Neural crest cell (in vitro differentiated cells): Measurements from ENCODE around the gene FZD10. TPM values are rescaled to one million over a fixed set of nuclear protein-coding genes. Genes with fewer than 3 reads are reported as not detected.

ENCODE experiments used
- DNase-seq: peaks from one replicate; pipeline ENCODE4 v3.0.0; 2021; ENCODE audit warnings: low read depth, mixed read lengths, low spot score
- H3K27ac Mint-ChIP-seq: one replicate; pipeline ENCODE4 v1.8.0; 2021; ENCODE audit warnings: mild to moderate bottlenecking, mixed read lengths; ENCODE audit not compliant: unreplicated experiment
- H3K27me3 Mint-ChIP-seq: 2 replicates; pipeline ENCODE4 v1.8.0; 2021; ENCODE audit warnings: low read depth, mild to moderate bottlenecking, mixed read lengths
- H3K36me3 Mint-ChIP-seq: 2 replicates; pipeline ENCODE4 v1.8.0; 2021; ENCODE audit warnings: low read depth, mild to moderate bottlenecking, mixed read lengths
- H3K4me1 Mint-ChIP-seq: 2 replicates; pipeline ENCODE4 v1.8.0; 2021; ENCODE audit warnings: mixed read lengths
- H3K4me3 Mint-ChIP-seq: one replicate; pipeline ENCODE4 v1.8.0; 2021; ENCODE audit warnings: mild to moderate bottlenecking, mixed read lengths
- H3K9me3 Mint-ChIP-seq: 2 replicates; pipeline ENCODE4 v1.8.0; 2021; ENCODE audit warnings: mixed read lengths
- total RNA-seq: library from RNA; stranded (reverse); gene quantifications from 2 replicates; pipeline ENCODE4 v1.2.1, GENCODE V29; 2021
- TF ChIP-seq, protein P1 (sequence below): fragments of 200-600 bp; sonication (generic); conservative IDR thresholded peaks from 2 replicates; pipeline ENCODE4 v1.5.0; 2021; ENCODE audit warnings: antibody characterized with exemption, mild to moderate bottlenecking

Gene FZD10
- total RNA-seq, 1 donor from 2014 or later, result 15.5 TPM

DNA sequence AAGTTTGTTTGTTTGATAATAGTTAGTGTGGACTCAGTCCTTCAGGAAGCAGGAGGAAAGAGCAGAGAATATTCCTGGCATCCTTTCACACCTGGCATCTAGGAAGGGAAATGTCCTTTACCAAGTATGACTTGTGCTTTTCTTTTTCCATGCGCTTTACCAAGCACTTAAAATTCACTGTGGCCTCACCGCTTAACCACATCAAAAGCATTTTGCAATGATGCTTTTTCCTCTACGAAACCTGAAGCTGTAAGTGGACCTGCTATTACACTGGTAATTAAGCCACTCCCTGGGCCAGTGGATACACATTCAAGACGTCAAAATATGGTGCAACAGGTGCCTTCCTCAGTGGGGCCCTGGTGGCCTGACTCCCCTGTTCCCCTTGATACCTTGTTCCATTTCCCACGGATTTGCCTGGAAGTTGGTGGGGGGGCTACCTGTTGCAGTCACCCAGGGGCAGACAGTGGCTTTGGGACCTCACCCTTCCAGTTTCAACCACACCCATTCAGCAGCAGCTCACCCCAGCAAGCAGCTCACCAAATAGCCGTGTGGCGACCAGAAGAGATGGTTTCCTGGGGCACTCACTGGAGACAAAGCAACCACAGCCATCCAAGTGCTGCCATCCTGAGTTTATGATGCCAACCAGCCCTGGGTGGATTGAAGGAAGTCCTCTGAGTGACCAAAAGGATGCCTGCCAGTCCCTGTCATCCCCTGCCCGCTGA lies 14.2 kb upstream of the FZD10 start:
- Mint-ChIP-seq H3K27ac (no peak overlapping the region), H3K9me3 (no peaks in the 10 kb centered on the region), H3K27me3 (peaks cover 14% of the 10 kb centered on the region), H3K4me1 (no peaks in the 10 kb centered on the region), H3K4me3 (no peak overlapping the region), H3K36me3 (no peaks in the 10 kb centered on the region)
- no peak for DNase-seq
- TF ChIP-seq, protein P1, sequence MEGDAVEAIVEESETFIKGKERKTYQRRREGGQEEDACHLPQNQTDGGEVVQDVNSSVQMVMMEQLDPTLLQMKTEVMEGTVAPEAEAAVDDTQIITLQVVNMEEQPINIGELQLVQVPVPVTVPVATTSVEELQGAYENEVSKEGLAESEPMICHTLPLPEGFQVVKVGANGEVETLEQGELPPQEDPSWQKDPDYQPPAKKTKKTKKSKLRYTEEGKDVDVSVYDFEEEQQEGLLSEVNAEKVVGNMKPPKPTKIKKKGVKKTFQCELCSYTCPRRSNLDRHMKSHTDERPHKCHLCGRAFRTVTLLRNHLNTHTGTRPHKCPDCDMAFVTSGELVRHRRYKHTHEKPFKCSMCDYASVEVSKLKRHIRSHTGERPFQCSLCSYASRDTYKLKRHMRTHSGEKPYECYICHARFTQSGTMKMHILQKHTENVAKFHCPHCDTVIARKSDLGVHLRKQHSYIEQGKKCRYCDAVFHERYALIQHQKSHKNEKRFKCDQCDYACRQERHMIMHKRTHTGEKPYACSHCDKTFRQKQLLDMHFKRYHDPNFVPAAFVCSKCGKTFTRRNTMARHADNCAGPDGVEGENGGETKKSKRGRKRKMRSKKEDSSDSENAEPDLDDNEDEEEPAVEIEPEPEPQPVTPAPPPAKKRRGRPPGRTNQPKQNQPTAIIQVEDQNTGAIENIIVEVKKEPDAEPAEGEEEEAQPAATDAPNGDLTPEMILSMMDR, result no peak

DNA sequence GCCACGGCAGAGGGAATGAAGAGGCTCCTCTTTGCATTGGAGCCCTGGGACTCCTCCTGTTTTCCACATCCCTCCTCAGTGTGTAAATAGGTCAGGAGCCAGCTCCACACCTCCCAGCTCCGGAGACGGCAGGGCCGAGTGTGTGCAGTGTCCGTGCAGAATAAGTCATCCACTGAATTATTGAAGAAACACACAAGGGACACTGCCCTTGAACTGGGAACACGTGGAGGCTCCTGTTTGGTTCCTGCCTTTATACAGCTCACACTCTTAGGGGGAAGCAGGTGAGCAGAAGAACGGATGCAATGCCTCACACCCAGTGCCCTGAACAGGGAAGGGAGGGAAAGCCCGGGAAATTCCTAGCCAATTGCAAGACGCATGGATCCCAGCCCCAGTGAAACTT lies 10.4 kb upstream of the FZD10 start:
- Mint-ChIP-seq H3K4me1 (no peaks in the 10 kb centered on the region), H3K4me3 (no peak overlapping the region), H3K36me3 (no peaks in the 10 kb centered on the region), H3K27me3 (peaks cover 26% of the 10 kb centered on the region), H3K9me3 (no peaks in the 10 kb centered on the region), H3K27ac (no peak overlapping the region)
- DNase-seq, result no peak
- TF ChIP-seq, protein P1, result no peak

DNA sequence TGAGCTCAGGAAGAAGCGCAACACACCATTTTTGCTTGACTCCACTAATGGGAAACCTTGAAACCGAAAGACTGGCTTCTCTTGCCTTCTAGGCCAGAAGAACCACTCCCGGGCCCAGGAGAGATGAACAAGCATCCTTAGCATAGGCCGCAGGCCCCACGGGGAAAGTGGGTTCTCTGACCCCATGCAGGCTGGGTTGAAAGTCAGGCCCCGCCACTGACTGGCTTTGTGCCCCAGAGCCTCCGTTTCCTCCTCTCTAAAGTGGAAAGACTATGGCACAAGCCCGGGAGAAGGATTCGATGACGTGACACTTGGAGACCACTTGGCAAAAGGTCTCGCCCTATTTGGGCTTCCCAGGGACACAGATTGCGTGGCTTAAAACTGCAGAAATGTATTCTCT lies 9.9 kb upstream of the FZD10 start:
- H3K36me3 Mint-ChIP-seq, result no peaks in the 10 kb centered on the region
- peaks cover 29% of the 10 kb centered on the region for H3K27me3 Mint-ChIP-seq
- TF ChIP-seq, protein P1, result no peak
- no peak overlapping the region for H3K4me3 Mint-ChIP-seq
- no peaks in the 10 kb centered on the region for H3K4me1 Mint-ChIP-seq
- peak overlapping the region; percentile 12 for H3K27ac Mint-ChIP-seq
- H3K9me3 Mint-ChIP-seq, result no peaks in the 10 kb centered on the region
- DNase-seq, result no peak

DNA sequence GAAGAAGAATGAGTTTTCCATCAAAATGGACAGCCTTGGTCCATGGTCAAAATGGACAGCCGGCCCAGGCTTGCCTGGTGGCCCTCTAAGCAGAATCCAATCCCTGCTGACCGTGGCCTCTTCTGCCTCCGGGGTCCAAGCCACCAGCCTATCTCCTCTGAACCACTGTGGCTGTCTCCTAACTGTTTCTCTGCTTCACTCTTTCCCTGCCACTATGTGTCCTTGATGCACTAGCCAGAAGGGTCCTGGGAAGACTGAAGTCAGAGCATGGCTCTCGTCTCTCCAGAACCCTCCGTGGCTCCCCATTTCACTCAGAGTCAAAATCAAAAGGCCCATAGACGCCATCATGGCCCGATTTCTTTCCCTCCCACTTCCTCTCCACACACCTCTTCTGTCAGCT lies 8.5 kb upstream of the FZD10 start:
- Mint-ChIP-seq H3K27me3 (peaks cover 23% of the 10 kb centered on the region), H3K27ac (no peak overlapping the region), H3K36me3 (no peaks in the 10 kb centered on the region), H3K4me3 (no peak overlapping the region), H3K4me1 (no peaks in the 10 kb centered on the region), H3K9me3 (no peaks in the 10 kb centered on the region)
- no peak for DNase-seq
- TF ChIP-seq, protein P1, result no peak

DNA sequence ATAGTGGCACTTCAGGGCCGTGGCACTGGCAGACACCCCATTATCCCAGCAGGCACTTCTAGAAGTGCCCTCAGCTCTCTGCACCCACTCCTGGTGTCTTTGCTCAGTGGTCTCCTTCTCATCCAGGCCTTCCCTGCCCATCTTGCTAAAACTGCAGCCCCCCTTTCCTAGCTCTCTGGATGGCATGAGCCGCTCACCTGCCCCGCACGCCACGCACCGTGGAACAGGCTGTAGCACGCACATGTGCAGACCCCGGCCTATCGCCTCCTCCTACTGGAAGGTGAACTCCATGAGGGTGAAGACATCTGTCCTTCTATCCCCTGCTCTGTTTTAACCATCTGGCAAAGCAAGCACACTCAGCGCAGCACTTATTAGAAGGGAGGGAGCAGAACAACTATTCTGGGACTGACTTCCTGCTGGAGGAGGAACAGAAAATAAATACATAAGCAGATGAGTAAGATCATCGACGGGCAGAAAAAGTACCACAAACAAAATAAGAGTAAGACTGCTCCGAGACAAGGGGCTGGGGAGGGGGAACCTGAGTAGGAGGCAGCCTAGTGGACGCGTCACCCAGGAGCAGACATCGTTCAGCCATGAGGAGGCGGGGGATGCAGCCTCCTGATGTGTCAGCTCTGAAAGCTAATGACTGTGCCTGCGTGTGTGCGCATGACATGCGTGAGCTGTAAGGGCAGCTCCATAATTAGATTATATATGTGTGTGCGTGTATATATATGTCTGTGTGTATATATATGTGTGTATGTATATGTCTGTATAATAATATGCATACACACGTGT lies 7.8 kb upstream of the FZD10 start:
- TF ChIP-seq, protein P1, result no peak
- Mint-ChIP-seq H3K27ac (no peak overlapping the region), H3K9me3 (no peaks in the 10 kb centered on the region), H3K4me3 (no peak overlapping the region), H3K4me1 (no peaks in the 10 kb centered on the region), H3K36me3 (no peaks in the 10 kb centered on the region), H3K27me3 (peaks cover 23% of the 10 kb centered on the region)
- no peak for DNase-seq
